Measurements from ENCODE around the gene GNG13. TPM values are rescaled to one million over a fixed set of nuclear protein-coding genes. Genes with fewer than 3 reads are reported as not detected.

GNG13 gene
- total and polyA plus RNA-seq, 2 experiments from 2014 or later: not detected

GRCh38 chr16:781346-782010 lies 19.1 kb downstream of the GNG13 start:
- Histone ChIP-seq H3K9ac (no peak overlapping the region), H3K27ac (no peak overlapping the region), H3K4me2 (ENCODE audit: unreplicated experiment) (no peak overlapping the region), H3K9me3 (ENCODE audit: low read depth) (no peaks in the 10 kb centered on the region), H3K36me3 (ENCODE audit: low read depth) (no peaks in the 10 kb centered on the region), H2AFZ (no peak overlapping the region), H3K9me2 (ENCODE audit: insufficient read depth) (no peaks in the 10 kb centered on the region), H3K4me1 (ENCODE audit: insufficient read depth) (no peaks in the 10 kb centered on the region; the same call in 1 of the 2 replicates), H3K27me3 (replicated peaks; ENCODE audit: insufficient read depth) (no peaks in the 10 kb centered on the region), H3K79me2 (ENCODE audit: insufficient read depth) (no peaks in the 10 kb centered on the region; the same call in 1 of the 2 replicates), H4K20me1 (ENCODE audit: insufficient read depth) (no peaks in the 10 kb centered on the region), H3K4me3 (no peak overlapping the region), H3F3A (ENCODE audit: insufficient read depth) (no peaks in the 10 kb centered on the region)
- no peak for DNase-seq
- 56 to 59% methylated on average over 19 of the region's 19 CpGs for WGBS, 2 experiments (ENCODE audit: low coverage in 1 of 2, low lambda C conversion rate in 2 of 2, missing lambda C conversion rate in 2 of 2)
- TF ChIP-seq EZH2phosphoT487 (IDR thresholded peaks at IDR 0.05; ENCODE audit: insufficient read depth, low read depth) (no peak), EZH2 (IDR thresholded peaks at IDR 0.05; ENCODE audit: insufficient read depth, poor library complexity, severe bottlenecking) (no peak)
- in situ Hi-C loops (cut with MboI): no loop called here

- Histone ChIP-seq H3K4me1 (ENCODE audit: insufficient read depth) (no peaks in the 10 kb centered on the region; the same call in 1 of the 2 replicates), H3K79me2 (ENCODE audit: insufficient read depth) (no peaks in the 10 kb centered on the region), H3K27ac (no peak overlapping the region), H3K4me3 (no peak overlapping the region), H3F3A (ENCODE audit: insufficient read depth) (no peaks in the 10 kb centered on the region), H3K36me3 (ENCODE audit: low read depth) (no peaks in the 10 kb centered on the region), H3K9me3 (ENCODE audit: low read depth) (no peaks in the 10 kb centered on the region), H4K20me1 (ENCODE audit: insufficient read depth) (no peaks in the 10 kb centered on the region), H3K9ac (no peak overlapping the region), H3K27me3 (replicated peaks; ENCODE audit: insufficient read depth) (no peaks in the 10 kb centered on the region), H3K9me2 (ENCODE audit: insufficient read depth) (no peaks in the 10 kb centered on the region), H3K4me2 (ENCODE audit: unreplicated experiment) (no peak overlapping the region), H2AFZ (no peak overlapping the region)
- TF ChIP-seq EZH2 (IDR thresholded peaks at IDR 0.05; ENCODE audit: insufficient read depth, poor library complexity, severe bottlenecking) (no peak), EZH2phosphoT487 (IDR thresholded peaks at IDR 0.05; ENCODE audit: insufficient read depth, low read depth) (no peak)
- in situ Hi-C loops (cut with MboI): no loop called here
- 68 to 70% methylated on average over 16 of the region's 16 CpGs for WGBS, 2 experiments (ENCODE audit: low coverage in 1 of 2, low lambda C conversion rate in 2 of 2, missing lambda C conversion rate in 2 of 2)
- no peak for DNase-seq
These were observed 20.2 kb downstream of the GNG13 start for GRCh38 chr16:780296-780695.

- in situ Hi-C loops (cut with MboI): no loop called here
These were observed 21.0 kb downstream of the GNG13 start for GRCh38 chr16:779561-779960.

GRCh38 chr16:778909-779527 lies 21.5 kb downstream of the GNG13 start:
- Histone ChIP-seq H3K9me2 (ENCODE audit: insufficient read depth) (no peaks in the 10 kb centered on the region), H3K27me3 (replicated peaks; ENCODE audit: insufficient read depth) (no peaks in the 10 kb centered on the region), H3K9ac (no peak overlapping the region), H2AFZ (no peak overlapping the region), H3K9me3 (ENCODE audit: low read depth) (no peaks in the 10 kb centered on the region), H3K27ac (no peak overlapping the region), H4K20me1 (ENCODE audit: insufficient read depth) (no peaks in the 10 kb centered on the region), H3K79me2 (ENCODE audit: insufficient read depth) (no peaks in the 10 kb centered on the region), H3K4me3 (no peak overlapping the region), H3K4me1 (ENCODE audit: insufficient read depth) (no peaks in the 10 kb centered on the region; the same call in 1 of the 2 replicates), H3F3A (ENCODE audit: insufficient read depth) (no peaks in the 10 kb centered on the region), H3K36me3 (ENCODE audit: low read depth) (no peaks in the 10 kb centered on the region), H3K4me2 (ENCODE audit: unreplicated experiment) (no peak overlapping the region)
- in situ Hi-C loops (cut with MboI): no loop called here
- no peak for TF ChIP-seq EZH2 (IDR thresholded peaks at IDR 0.05; ENCODE audit: insufficient read depth, poor library complexity, severe bottlenecking)
- no peak for TF ChIP-seq EZH2phosphoT487 (IDR thresholded peaks at IDR 0.05; ENCODE audit: insufficient read depth, low read depth)
- no peak for DNase-seq
- 93 to 94% methylated on average over 5 to 6 of the region's 6 CpGs for WGBS, 2 experiments (ENCODE audit: low coverage in 1 of 2, low lambda C conversion rate in 2 of 2, missing lambda C conversion rate in 2 of 2)

More at GRCh38 chr16:779561-779960, 21.0 kb downstream of the GNG13 start:
- TF ChIP-seq EZH2 (IDR thresholded peaks at IDR 0.05; ENCODE audit: insufficient read depth, poor library complexity, severe bottlenecking) (no peak), EZH2phosphoT487 (IDR thresholded peaks at IDR 0.05; ENCODE audit: insufficient read depth, low read depth) (no peak)
- Histone ChIP-seq H3K4me2 (ENCODE audit: unreplicated experiment) (no peak overlapping the region), H3K9me3 (ENCODE audit: low read depth) (no peaks in the 10 kb centered on the region), H3F3A (ENCODE audit: insufficient read depth) (no peaks in the 10 kb centered on the region), H4K20me1 (ENCODE audit: insufficient read depth) (no peaks in the 10 kb centered on the region), H3K36me3 (ENCODE audit: low read depth) (no peaks in the 10 kb centered on the region), H3K79me2 (ENCODE audit: insufficient read depth) (no peaks in the 10 kb centered on the region), H2AFZ (no peak overlapping the region), H3K27ac (no peak overlapping the region), H3K9ac (no peak overlapping the region), H3K27me3 (replicated peaks; ENCODE audit: insufficient read depth) (no peaks in the 10 kb centered on the region), H3K9me2 (ENCODE audit: insufficient read depth) (no peaks in the 10 kb centered on the region), H3K4me3 (no peak overlapping the region), H3K4me1 (ENCODE audit: insufficient read depth) (no peaks in the 10 kb centered on the region; the same call in 1 of the 2 replicates)
- no peak for DNase-seq
- WGBS, 2 experiments (ENCODE audit: low coverage in 1 of 2, low lambda C conversion rate in 2 of 2, missing lambda C conversion rate in 2 of 2): 64 to 66% methylated on average over 8 to 12 of the region's 13 CpGs
